Measurements from ENCODE around the gene RPS6KA2.

DNA sequence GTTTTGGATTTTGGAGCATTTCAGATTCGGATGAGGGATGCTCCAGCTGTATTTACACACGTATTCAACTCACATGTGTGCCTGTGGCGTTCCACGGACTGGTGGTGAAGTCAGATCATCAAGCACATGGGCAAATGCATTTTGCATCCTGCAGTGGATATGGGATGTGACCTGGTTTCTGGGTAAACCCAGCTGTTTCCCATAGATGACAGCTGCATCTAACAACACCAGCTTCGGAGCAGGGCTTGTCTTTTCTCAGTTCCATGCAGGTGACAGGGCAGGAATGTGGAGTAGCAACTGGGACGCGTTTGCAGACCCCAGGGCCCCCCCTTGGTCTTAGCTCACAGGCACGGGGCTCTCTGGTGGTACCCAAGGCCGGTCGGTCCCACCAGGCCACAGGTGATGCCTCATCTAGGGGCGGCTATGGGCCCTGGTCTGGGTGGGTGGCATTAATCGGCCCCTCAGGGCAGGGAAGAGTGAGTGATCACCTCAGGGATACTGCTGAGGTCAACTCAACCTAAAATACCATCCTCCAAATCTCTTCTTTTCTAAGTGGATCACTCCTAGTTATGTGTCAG, 123.8 kb downstream of the RPS6KA2 start:
- TF ChIP-seq, protein P1, sequence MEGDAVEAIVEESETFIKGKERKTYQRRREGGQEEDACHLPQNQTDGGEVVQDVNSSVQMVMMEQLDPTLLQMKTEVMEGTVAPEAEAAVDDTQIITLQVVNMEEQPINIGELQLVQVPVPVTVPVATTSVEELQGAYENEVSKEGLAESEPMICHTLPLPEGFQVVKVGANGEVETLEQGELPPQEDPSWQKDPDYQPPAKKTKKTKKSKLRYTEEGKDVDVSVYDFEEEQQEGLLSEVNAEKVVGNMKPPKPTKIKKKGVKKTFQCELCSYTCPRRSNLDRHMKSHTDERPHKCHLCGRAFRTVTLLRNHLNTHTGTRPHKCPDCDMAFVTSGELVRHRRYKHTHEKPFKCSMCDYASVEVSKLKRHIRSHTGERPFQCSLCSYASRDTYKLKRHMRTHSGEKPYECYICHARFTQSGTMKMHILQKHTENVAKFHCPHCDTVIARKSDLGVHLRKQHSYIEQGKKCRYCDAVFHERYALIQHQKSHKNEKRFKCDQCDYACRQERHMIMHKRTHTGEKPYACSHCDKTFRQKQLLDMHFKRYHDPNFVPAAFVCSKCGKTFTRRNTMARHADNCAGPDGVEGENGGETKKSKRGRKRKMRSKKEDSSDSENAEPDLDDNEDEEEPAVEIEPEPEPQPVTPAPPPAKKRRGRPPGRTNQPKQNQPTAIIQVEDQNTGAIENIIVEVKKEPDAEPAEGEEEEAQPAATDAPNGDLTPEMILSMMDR (IDR thresholded peaks at IDR 0.05) = no peak
- TF ChIP-seq POLR2A (IDR thresholded peaks at IDR 0.05) = no peak
